Caco-2 (cell line): ENCODE measurements around the gene CDCA7L. TPM values are rescaled to one million over a fixed set of nuclear protein-coding genes. Genes with fewer than 3 reads are reported as not detected.

ENCODE experiments used
- BruUV-seq: library from RNA; stranded (reverse); fragments of 400-500 nt; replicated peaks from 2 replicates; lab custom pipeline; 2021; lab: Mats Ljungman, UMichigan
- CTCF ChIA-PET: fragments of 300-600 bp; sonication (Branson Sonifier 250); formaldehyde crosslinking; loops from one replicate; lab custom pipeline; 2022; ENCODE audit warnings: antibody characterized with exemption; lab: Charles Lee
- POLR2A ChIA-PET: fragments of 300-600 bp; sonication (Branson Sonifier 250); formaldehyde crosslinking; loops from one replicate; lab custom pipeline; 2022; ENCODE audit warnings: antibody characterized with exemption; lab: Charles Lee
- DNase-seq, 2 experiments: peaks; one replicate each; pipeline versions ENCODE4 v3.0.0 to v3.0.0-alpha.2; 2020 to 2022
- H3K27me3 ChIP-seq: replicated peaks from 2 replicates; pipeline ENCODE4 v1.6.0; 2011; ENCODE audit warnings: low read length; ENCODE audit not compliant: control insufficient read depth, insufficient read depth
- H3K36me3 ChIP-seq: 2 replicates; pipeline ENCODE4 v1.5.1; 2011; ENCODE audit warnings: low read length; ENCODE audit not compliant: control insufficient read depth, insufficient read depth
- H3K4me1 ChIP-seq: fragments of 250-450 bp; sonication (Bioruptor Pico); 2 replicates; pipeline ENCODE4 v1.5.1; 2020; ENCODE audit warnings: mild to moderate bottlenecking
- H3K4me3 ChIP-seq: 2 replicates; pipeline ENCODE4 v1.5.1; 2011; ENCODE audit warnings: low read depth, mild to moderate bottlenecking, control low read depth, low read length
- H3K9me3 ChIP-seq: fragments of 250-450 bp; sonication (Bioruptor Pico); 2 replicates; pipeline ENCODE4 v1.5.1; 2020; ENCODE audit warnings: mild to moderate bottlenecking, moderate library complexity
- H3K27ac Mint-ChIP-seq: one replicate; pipeline ENCODE4 v1.8.0; 2022; ENCODE audit warnings: mixed read lengths; ENCODE audit not compliant: unreplicated experiment
- H3K27me3 Mint-ChIP-seq: one replicate; pipeline ENCODE4 v1.8.0; 2022; ENCODE audit warnings: mixed read lengths; ENCODE audit not compliant: insufficient read depth, unreplicated experiment
- H3K36me3 Mint-ChIP-seq: one replicate; pipeline ENCODE4 v1.8.0; 2022; ENCODE audit warnings: mild to moderate bottlenecking, mixed read lengths; ENCODE audit not compliant: insufficient read depth, unreplicated experiment
- H3K4me1 Mint-ChIP-seq: one replicate; pipeline ENCODE4 v1.8.0; 2022; ENCODE audit warnings: low read depth, mixed read lengths; ENCODE audit not compliant: unreplicated experiment
- H3K4me3 Mint-ChIP-seq: one replicate; pipeline ENCODE4 v1.8.0; 2022; ENCODE audit warnings: mild to moderate bottlenecking, moderate library complexity, mixed read lengths; ENCODE audit not compliant: unreplicated experiment
- H3K9me3 Mint-ChIP-seq: one replicate; pipeline ENCODE4 v1.8.0; 2022; ENCODE audit warnings: mixed read lengths; ENCODE audit not compliant: unreplicated experiment
- intact Hi-C: fragments of 100-400 bp; cut with micrococcal nuclease; formaldehyde crosslinking; loops from one replicate; pipeline ENCODE4 v1.10.0; 2022; ENCODE audit not compliant: unreplicated experiment
- total RNA-seq: library from RNA; stranded (reverse); gene quantifications from 2 replicates; pipeline ENCODE4 v1.2.3, GENCODE V29; 2022
- TF ChIP-seq, protein P1 (sequence below), 2 experiments: fragments of 200-600 bp in 1 of 2; IDR thresholded peaks; 1 replicate in 1 of 2; 2 replicates in 1 of 2; pipeline versions ENCODE4 v1.5.1 to v1.8.0; 2011 to 2022; ENCODE audit warnings: antibody characterized with exemption in 1 of 2, control low read depth in 1 of 2, inconsistent platforms in 1 of 2, low read depth in 1 of 2, low read length in 1 of 2, mild to moderate bottlenecking in 1 of 2, moderate library complexity in 1 of 2; ENCODE audit not compliant: insufficient read depth in 1 of 2, severe bottlenecking in 1 of 2, unreplicated experiment in 1 of 2

Gene CDCA7L
- total RNA-seq, 1 experiment from 2014 or later, result 19.1 TPM

DNA sequence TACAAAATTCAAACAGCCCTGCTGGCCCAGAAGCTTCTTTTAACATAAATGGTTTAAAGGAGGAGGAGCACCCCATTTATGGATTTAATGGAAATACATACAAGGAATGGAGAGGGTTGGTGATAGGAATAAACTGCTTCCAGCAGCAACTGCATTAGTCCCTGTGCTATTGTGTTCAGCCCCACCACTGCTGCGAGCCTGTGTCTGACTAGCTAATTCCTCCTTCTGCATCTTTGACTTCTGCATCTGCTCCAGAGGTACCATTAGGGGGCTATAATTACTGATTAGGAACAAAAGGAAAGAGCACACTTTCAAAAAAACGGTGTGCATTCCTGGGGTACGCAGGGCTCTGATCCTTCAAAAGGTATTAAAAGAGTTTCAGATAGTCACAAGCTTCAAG is 24.8 kb downstream of the CDCA7L start:
- CTCF ChIA-PET, result no interaction called here
- POLR2A ChIA-PET, result no interaction called here
- H3K4me3 Mint-ChIP-seq, result no peak overlapping the region
- H3K36me3 ChIP-seq, result no peaks in the 10 kb centered on the region
- no peak overlapping the region for H3K27ac Mint-ChIP-seq
- TF ChIP-seq, protein P1, sequence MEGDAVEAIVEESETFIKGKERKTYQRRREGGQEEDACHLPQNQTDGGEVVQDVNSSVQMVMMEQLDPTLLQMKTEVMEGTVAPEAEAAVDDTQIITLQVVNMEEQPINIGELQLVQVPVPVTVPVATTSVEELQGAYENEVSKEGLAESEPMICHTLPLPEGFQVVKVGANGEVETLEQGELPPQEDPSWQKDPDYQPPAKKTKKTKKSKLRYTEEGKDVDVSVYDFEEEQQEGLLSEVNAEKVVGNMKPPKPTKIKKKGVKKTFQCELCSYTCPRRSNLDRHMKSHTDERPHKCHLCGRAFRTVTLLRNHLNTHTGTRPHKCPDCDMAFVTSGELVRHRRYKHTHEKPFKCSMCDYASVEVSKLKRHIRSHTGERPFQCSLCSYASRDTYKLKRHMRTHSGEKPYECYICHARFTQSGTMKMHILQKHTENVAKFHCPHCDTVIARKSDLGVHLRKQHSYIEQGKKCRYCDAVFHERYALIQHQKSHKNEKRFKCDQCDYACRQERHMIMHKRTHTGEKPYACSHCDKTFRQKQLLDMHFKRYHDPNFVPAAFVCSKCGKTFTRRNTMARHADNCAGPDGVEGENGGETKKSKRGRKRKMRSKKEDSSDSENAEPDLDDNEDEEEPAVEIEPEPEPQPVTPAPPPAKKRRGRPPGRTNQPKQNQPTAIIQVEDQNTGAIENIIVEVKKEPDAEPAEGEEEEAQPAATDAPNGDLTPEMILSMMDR (IDR thresholded peaks at IDR 0.05; ENCODE audit: insufficient read depth in 1 of 2, low read depth in 1 of 2, low read length in 1 of 2, severe bottlenecking in 1 of 2, unreplicated experiment in 1 of 2), result no peak
- H3K9me3 Mint-ChIP-seq, result no peaks in the 10 kb centered on the region
- BruUV-seq, result no TSS peak
- peaks cover 9% of the 10 kb centered on the region for H3K27me3 Mint-ChIP-seq
- H3K4me1 Mint-ChIP-seq, result no peaks in the 10 kb centered on the region
- intact Hi-C loops, result no loop called here
- DNase-seq, result no peak
- H3K9me3 ChIP-seq, result no peaks in the 10 kb centered on the region
- no peaks in the 10 kb centered on the region for H3K36me3 Mint-ChIP-seq
- no peak overlapping the region for H3K4me3 ChIP-seq
- H3K27me3 ChIP-seq, result no peaks in the 10 kb centered on the region
- H3K4me1 ChIP-seq, result no peaks in the 10 kb centered on the region

DNA sequence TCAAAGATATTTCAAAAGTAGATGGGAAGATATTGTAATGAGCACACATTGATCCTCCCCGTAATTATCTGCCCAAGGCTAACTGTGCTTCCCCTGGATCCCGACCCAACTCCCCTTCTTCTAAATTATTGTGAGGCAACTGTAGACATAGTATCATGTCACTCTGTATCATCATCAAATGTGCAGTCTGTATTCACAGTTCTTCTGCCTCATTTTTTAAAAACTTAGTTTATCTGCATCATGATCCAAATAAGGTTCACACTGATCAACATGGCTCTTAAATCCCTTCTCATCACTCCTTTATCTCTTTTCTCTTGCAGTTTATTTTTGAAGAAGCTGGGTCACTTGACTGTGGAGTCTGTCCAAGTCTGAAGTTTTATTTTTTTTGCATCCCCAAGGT is 27.5 kb downstream of the CDCA7L start:
- ChIA-PET POLR2A (no interaction called here), CTCF (no interaction called here)
- no peak overlapping the region for H3K27ac Mint-ChIP-seq
- intact Hi-C loops, result no loop called here
- no peaks in the 10 kb centered on the region for H3K4me1 ChIP-seq
- H3K9me3 Mint-ChIP-seq, result no peaks in the 10 kb centered on the region
- no peak overlapping the region for H3K4me3 Mint-ChIP-seq
- peaks cover 4% of the 10 kb centered on the region for H3K27me3 Mint-ChIP-seq
- no TSS peak for BruUV-seq
- no peaks in the 10 kb centered on the region for H3K9me3 ChIP-seq
- DNase-seq, result no peak
- H3K27me3 ChIP-seq, result no peaks in the 10 kb centered on the region
- no peaks in the 10 kb centered on the region for H3K36me3 Mint-ChIP-seq
- no peaks in the 10 kb centered on the region for H3K4me1 Mint-ChIP-seq
- no peak overlapping the region for H3K4me3 ChIP-seq
- TF ChIP-seq, protein P1 (IDR thresholded peaks at IDR 0.05; ENCODE audit: insufficient read depth in 1 of 2, low read depth in 1 of 2, low read length in 1 of 2, severe bottlenecking in 1 of 2, unreplicated experiment in 1 of 2), result no peak
- H3K36me3 ChIP-seq, result no peaks in the 10 kb centered on the region

DNA sequence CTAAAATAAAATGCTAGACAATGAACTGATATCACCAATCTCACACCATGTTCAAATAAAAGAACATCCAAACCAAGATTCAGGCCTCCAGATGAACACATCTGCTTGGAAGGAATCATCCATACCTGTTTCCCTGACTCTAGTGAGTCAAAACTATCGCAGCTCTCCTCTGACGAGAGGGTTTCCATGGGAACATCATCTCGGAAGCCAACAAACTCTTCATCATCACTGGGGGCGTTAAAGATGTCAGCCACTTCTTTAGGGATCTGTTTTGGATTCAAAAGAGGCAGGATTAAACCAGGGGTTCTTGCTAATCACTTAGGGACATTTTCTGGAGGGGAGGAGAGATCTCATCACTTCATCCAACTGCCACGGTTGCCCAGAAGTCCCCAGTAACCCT is 29.1 kb downstream of the CDCA7L start:
- TF ChIP-seq, protein P1 (IDR thresholded peaks at IDR 0.05; ENCODE audit: insufficient read depth in 1 of 2, low read depth in 1 of 2, low read length in 1 of 2, severe bottlenecking in 1 of 2, unreplicated experiment in 1 of 2), result no peak
- Histone ChIP-seq H3K36me3 (no peaks in the 10 kb centered on the region), H3K27me3 (no peaks in the 10 kb centered on the region), H3K4me1 (no peaks in the 10 kb centered on the region), H3K9me3 (no peaks in the 10 kb centered on the region), H3K4me3 (no peak overlapping the region)
- ChIA-PET POLR2A (no interaction called here), CTCF (no interaction called here)
- intact Hi-C loops, result no loop called here
- Mint-ChIP-seq H3K36me3 (no peaks in the 10 kb centered on the region), H3K27me3 (peaks cover 4% of the 10 kb centered on the region), H3K27ac (no peak overlapping the region), H3K4me1 (no peaks in the 10 kb centered on the region), H3K9me3 (no peaks in the 10 kb centered on the region), H3K4me3 (no peak overlapping the region)
- no TSS peak for BruUV-seq
- no peak for DNase-seq
